LHCN-M2 (cell line): ENCODE results near the gene AFF3. TPM values are rescaled to one million over a fixed set of nuclear protein-coding genes. Genes with fewer than 3 reads are reported as not detected.
"Not testable (repeated sequence)": the region's sequence is repeated elsewhere in the genome, so short reads cannot be mapped to it uniquely, and the experiment has no call there.

Experiments used
- DNase-seq: peaks from one replicate; pipeline ENCODE4 v3.0.0-alpha.2; 2012; ENCODE audit warnings: low read depth
- total RNA-seq: library from RNA; depleted of rRNA; stranded (reverse); fragments of >200 nt; gene quantifications from 2 replicates; pipeline ENCODE4 v1.2.3, GENCODE V29; 2014

The AFF3 gene
- total RNA-seq, 1 experiment from 2014 or later = under 0.01 TPM

DNA sequence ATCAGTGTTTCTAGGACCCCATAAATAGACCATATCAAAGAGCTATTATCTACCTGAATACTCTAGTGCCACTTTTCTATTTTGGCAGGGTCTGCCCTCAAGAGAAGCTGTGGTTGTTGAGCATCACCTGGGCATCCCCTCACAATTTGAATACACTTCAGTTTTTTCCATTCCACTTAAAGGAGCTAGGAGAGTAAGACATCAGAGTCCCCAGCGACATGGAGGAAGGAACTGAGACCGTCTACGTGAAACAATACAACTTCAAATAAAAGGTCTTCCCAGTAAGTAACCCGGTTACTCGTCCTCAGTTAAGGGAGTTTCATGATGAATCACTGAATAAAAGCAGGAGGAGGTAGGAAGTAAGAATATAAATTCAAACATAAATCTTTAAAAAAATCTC, 206.7 kb downstream of the AFF3 start:
- DNase-seq = no peak

DNA sequence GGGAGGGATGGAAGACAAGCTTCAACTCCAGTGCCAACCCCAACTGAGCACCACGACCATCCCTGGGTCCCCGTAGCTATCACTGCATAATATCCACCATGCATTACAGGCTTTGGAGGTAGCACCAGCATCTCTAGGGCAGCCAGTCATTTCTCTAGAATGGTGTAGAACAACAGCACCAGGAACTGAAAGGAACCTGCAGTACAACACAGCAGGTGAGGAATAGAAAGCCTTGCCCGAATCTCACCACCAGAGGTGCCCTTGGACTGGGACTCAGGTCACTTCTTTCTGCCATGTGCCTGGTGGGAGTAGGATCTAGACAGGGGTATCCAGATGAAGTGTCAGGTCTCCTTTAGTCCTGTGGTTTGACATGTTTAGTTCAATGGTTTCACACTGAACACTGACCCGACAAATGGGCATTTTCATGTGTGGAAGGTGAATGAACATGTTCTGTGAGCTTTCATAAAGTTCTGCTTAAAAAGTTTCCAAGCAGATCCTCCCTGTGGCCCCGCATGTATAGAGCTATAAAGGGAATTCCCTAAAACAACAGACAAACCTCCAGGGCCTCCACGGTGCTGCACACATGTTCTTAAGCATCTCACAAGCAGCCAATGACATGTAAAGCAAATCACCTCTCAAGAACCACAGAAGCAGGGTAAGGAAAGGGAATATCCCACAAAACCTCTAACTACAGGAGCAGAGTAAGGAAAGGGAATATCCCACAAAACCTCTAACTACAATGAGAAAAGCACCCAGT, 208.3 kb downstream of the AFF3 start:
- DNase-seq = no peak

GRCh38 chr2:99933491-99933890, 208.9 kb downstream of the AFF3 start:
- not testable (repeated sequence) for DNase-seq

- no peak for DNase-seq
Measured at GRCh38 chr2:99928470-99929053, 213.8 kb downstream of the AFF3 start.

GRCh38 chr2:99927690-99928207, 214.6 kb downstream of the AFF3 start:
- not testable (repeated sequence) for DNase-seq

GRCh38 chr2:99926986-99927385, 215.4 kb downstream of the AFF3 start:
- no peak for DNase-seq

- no peak for DNase-seq
Measured at GRCh38 chr2:99925960-99926359, 216.4 kb downstream of the AFF3 start.

DNA sequence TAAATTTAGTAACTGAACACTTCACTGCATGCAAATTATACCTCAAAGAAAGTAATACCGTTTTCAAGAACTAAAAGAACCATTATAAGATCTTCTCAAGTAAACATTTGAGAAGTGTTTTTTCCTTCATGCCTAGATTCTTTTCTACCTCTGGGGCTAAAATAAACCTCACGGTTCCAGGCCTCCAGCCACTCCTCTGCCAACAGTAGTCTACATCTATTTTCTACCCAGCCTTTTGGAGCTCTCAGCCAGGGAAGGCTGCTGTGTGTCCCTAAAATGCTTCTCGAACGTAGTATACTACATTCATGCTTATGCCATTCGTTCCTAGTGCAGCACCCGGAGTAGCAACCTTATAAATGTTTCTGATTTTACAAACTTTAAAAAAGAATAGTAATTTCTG, 219.7 kb downstream of the AFF3 start:
- DNase-seq = no peak

- no peak for DNase-seq
Measured at GRCh38 chr2:99921903-99922302, 220.5 kb downstream of the AFF3 start.

- DNase-seq = no peak
Measured at GRCh38 chr2:99918389-99918788, 224.0 kb downstream of the AFF3 start.

- DNase-seq = no peak
Measured at GRCh38 chr2:99915108-99915675, 227.2 kb downstream of the AFF3 start.

DNA sequence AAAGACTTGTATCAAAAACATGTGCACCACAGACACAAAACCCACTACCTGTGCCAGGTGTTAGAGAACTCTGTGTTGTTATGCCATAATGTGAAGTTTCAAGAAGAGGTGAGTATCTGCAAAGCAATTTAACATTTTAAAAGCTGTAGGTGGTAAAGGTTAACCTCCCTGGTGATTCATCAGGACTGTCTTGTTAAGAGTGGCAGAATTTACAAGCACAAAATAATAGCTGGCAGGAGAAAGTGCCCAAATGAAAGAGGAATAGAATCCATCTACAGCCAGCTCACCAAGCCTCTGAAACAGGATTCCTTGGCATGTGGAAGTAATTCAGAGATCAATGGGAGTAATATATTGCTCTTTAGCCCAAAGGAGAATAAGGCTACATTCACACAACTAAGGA, 230.7 kb downstream of the AFF3 start:
- no peak for DNase-seq

DNA sequence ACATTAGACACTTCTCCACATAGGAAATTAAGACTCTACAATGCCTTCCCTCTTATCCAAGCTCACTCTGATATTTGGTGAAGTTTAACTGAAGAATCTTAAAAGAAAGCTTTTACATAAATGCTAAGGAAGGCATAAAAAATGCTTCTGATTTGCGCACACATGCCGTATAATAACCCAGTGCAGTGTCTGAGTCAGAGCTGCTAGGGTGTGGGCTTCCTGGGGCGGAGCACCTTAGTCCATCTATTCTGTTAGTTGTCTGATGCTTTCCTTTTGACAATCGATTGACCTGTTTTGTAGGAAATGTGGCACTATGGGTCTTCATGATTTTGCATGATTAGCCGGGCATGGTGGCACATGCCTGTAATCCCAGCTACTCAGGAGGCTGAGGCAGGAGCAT, 231.5 kb downstream of the AFF3 start:
- no peak for DNase-seq

DNA sequence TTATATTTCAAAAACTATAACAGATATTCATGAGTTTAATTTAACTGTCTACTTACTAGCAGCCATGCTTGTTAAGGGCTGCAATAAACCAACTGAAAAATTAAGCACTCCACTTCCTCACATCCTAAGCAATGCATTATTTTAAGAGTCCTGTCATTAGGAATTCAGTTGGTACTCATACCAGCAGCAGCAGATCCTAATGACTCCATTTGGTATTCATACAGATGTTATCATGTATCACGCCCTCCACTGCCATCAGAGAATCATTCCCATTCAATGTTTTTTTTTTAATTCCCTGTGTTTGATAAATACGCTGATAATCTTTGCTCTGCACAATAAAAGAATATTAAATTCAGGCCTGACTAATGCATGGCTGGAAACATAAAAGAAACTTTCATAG, 236.8 kb downstream of the AFF3 start:
- DNase-seq = no peak

- no peak for DNase-seq
Measured at GRCh38 chr2:99905025-99905424, 237.4 kb downstream of the AFF3 start.

DNA sequence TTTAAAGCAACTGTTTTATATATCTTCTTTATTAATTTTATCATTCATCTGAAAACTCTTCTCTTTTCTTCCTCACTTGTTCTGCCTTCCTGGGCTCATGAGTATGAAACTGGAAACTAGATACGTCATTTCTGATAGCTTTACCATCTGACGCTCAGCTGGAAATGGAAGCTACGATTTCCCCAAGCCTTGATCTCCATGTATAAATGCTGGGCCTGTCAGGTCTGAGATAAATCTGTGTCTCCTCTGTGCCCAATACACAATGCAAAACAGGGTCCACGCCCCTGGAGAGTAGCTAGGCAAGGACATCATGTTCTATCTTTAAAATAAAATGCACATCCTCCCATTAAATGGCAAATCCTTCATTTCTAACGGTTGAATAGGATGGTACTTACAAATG, 238.4 kb downstream of the AFF3 start:
- no peak for DNase-seq

DNA sequence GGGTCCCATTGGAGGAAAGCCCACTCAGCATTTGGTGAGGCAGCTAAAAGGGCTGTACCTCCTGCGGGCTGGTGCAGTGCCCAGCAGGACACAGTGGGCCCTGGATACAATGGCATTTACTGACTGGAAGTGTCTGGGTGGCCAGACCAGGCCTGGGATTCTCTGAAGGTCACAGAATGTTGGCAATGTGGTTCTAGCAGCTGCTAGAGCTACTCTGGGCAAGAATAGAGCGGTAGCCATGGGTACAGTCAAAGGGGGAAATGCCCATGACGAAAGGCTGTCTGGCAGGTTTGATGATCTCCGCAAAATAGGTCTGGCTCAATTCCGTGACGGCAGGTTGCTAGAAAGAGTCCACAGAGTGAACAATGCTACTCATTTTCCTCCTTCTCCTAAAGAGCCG, 241.8 kb downstream of the AFF3 start:
- no peak for DNase-seq

DNA sequence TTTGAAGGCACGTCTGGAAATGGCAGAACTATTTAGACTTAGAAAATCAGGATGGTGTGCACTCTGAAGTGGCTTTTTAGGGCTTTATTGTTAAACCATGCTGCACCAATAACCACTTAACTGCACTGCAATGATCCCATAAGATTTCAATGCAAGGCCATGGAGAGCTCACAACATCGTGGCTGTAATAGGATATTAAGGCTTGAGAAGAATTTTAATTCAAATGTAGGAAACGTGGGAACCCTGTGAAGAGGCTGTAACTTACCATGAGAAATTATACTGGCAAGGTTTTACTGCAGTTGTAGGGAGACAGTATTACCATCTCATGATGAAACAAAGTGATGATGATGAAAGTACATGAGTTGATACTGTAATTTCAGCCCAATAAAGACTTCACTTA, 242.5 kb downstream of the AFF3 start:
- DNase-seq = no peak

GRCh38 chr2:99899058-99899855, 243.1 kb downstream of the AFF3 start:
- DNase-seq = no peak

DNA sequence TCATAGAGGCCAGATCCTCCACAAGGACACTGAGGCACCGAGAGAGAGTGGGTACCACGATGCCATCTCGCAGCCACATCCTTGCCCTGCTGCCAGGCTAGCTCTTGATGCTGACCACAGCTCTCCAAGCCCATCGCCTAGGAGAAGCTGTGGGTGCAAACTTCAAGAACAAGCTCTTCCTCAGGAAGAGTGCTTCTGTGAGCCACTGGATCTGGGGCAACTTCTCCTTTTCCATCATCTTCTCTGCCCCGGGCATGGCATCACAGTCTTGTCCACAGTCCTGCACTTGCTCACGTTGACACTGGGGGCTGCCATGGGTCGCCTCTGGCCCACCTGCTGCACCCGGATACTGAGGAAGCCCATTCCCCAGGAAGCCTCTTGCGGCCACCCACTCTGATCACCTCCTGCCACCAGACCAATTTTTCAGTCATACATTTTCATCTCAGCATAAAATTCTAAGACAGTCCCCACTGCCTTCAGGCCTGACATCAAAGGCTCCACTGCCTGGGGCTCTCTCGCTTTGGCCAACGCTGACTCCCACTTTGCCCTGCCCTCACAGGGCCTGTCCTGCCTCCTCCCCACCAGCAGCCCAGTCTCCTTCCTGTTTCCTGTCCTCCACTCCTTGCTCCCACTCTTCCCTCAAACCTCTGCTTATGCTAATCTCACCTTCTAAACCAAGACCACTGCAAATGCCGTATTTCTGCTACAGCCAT, 243.9 kb downstream of the AFF3 start:
- no peak for DNase-seq

DNA sequence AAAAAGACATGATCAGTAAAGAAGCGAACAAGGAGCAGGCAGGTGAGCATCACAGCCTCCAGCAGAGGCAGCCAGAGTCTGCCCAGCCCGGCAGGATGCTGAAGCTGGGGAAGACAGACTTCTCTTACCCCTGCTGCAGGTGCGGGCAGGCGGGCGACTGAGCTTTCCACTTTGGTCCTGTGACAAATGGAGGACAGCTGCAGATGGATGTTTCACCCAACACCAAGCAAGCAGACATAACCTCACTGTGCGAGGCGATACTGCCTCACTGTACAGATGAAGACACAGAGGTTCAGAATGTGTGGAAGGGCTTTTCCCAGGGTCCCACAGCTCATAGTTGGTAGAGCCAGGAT, 251.0 kb downstream of the AFF3 start:
- no peak for DNase-seq
